HG03175 (cell line): ENCODE data around the gene TUBB4B.

Experiments
- ATAC-seq: cut with Tn5 transposase; IDR thresholded peaks from one replicate; pipeline ENCODE4 v1.9.1; 2021; ENCODE audit warnings: mild to moderate bottlenecking, moderate library complexity; ENCODE audit not compliant: unreplicated experiment

TUBB4B gene

DNA sequence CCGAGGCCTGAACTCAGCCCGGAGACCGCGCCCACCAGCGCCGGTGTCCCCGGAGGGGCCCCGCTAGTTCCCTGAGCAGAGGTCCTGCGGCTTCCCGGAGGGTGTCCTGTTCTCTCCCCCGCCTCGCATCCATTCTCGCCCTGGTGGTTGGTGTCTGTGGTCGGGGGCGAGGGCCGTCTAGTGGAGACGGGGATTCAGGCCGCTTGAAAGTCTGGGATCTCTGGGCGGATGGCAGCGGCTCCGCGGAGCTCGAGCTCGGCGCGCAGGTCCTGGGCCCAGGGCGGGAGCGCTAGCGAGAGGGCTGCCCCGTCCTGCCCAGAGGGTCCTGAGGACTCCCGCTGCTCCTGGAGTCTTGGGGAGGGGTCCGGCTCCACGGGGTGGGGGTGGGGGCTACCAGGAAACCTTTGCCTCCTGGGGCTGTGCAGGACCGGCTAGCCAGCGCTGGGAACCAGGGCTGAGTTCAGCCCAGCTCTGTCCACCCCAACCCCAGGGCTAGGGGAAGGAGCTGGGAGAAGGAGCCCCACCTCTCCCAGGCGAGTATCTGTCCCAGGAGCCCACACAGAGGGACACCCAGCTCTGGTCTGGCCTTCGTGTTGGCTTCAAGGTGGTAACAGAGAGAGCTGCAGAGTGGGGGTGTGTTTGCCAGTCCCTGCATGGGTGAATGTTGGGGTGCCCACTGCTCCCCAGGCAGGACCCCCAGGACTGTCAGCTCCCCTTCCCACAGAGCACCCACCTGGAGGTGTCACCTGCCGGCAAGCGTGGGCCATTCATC, 40.4 kb downstream of the TUBB4B start:
- no peak for ATAC-seq

GRCh38 chr9:137286975-137287383, 45.9 kb downstream of the TUBB4B start:
- no peak for ATAC-seq

GRCh38 chr9:137293094-137293481, 52.0 kb downstream of the TUBB4B start:
- ATAC-seq: no peak
